HG02678 (cell line): ENCODE results near the gene ZNF804B.
"Not testable (repeated sequence)": the region's sequence is repeated elsewhere in the genome, so short reads cannot be mapped to it uniquely, and the experiment has no call there.

Experiments used
- ATAC-seq: cut with Tn5 transposase; IDR thresholded peaks from one replicate; pipeline ENCODE4 v1.9.1; 2021; ENCODE audit warnings: mild to moderate bottlenecking, moderate library complexity; ENCODE audit not compliant: unreplicated experiment

The ZNF804B gene

DNA sequence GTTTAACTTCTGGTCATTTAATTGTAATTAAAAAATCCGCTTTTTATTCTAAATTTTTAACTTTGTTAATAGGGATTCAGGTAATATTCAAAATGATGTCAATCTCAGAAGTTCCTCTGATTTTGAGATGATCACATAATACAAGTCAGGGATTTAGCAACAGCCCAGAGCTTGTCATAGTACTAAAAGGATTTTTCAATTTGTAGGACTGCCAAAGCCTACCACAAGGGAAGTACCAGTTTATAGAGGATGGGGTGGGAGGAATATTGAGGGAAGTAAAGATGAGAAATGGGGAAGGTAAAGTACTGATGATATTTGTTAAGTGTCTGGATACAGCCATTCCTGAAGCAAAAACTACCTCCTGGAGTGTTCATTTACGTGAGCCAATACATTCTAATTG, 314.3 kb downstream of the ZNF804B start:
- no peak for ATAC-seq

DNA sequence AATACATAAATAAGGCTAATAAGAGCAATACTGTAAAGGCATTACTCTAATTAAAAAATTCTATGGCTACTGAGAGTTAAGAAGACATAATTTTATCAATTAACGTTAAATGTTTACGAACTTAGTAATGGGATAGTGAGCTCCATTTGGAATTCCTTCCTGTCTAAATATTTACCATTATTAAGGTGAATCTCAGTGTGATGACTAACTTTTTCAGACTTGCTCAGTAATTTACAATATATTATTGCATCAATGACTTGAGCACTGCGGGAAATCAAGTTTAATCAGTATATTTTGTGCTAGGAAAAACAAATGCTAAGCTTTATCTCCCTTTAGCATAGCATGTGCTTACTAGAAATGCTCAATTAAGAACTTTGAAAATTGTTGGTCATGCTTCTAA, 318.5 kb downstream of the ZNF804B start:
- no peak for ATAC-seq

DNA sequence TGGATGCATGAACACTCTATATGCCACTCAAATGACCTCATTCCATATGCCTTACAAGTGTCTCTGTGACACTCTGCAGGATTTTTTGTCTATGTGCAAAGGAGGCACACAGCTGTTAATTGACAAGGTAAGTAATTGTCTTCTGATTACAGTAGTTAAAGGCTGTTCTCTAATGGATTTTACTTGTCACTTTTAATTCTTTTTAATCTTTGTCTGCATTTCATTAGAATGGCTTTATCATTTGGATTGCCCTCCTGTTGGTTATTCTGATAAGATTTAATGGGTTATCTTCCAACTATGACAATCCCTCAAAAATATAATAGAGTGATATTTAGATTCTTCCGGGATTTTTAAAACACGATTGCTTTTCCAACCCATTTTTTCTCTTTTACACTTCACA, 326.1 kb downstream of the ZNF804B start:
- no peak for ATAC-seq

DNA sequence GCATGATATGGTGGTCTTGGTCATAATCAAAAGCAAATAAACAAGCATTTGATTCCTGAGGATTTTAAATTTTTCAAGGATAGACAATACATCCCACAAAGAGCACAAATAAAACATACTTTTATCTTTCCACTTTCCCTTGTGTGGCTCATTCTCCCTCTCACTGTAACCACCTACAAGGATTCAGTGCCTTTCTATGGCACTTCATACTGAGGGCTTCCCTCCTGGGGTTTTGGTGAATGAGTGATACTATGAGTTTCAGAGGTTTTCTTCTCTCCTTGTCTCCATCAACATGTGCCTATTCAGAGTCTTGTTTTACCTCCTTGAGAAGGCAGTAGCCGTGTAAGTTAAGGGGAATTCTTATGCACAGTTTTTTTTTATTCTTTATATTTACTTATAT, 332.1 kb downstream of the ZNF804B start:
- ATAC-seq = no peak

DNA sequence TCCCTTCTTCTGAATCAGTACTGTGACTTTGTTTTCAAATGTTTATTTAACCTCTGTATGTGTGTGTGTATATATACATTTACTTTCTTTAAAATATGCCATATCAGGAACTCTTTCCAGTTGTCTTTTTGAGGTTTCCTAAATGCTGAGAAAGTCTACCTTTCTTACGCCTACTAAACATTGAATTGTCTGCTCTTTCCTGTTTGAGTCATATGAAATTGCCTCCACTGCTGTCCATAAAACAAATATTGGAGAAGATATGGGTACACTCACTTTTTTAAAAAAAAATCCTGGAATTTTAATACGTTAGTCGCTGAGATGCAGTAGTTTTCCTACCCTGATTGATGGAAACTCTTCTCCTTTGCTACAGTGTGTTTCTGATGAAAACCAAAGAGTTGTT, 334.8 kb downstream of the ZNF804B start:
- no peak for ATAC-seq

DNA sequence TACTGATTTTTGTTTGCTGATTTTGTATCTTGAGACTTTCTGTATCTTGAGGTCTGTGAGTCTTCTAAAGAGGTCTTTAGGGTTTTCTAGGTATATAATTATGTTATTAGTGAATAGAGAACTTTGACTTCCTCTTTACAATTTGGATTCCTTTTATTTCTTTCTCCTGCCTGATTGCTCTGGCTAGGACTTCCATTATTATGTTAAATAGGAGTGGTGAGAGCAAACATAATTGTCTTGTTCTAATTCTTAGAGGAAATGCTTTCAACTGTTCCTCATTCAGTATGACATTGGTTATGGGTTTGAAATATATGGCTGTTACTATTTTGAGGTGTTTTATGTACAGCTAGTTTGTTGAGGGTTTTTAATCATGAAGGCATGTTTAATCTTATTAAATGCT, 344.1 kb downstream of the ZNF804B start:
- no peak for ATAC-seq

DNA sequence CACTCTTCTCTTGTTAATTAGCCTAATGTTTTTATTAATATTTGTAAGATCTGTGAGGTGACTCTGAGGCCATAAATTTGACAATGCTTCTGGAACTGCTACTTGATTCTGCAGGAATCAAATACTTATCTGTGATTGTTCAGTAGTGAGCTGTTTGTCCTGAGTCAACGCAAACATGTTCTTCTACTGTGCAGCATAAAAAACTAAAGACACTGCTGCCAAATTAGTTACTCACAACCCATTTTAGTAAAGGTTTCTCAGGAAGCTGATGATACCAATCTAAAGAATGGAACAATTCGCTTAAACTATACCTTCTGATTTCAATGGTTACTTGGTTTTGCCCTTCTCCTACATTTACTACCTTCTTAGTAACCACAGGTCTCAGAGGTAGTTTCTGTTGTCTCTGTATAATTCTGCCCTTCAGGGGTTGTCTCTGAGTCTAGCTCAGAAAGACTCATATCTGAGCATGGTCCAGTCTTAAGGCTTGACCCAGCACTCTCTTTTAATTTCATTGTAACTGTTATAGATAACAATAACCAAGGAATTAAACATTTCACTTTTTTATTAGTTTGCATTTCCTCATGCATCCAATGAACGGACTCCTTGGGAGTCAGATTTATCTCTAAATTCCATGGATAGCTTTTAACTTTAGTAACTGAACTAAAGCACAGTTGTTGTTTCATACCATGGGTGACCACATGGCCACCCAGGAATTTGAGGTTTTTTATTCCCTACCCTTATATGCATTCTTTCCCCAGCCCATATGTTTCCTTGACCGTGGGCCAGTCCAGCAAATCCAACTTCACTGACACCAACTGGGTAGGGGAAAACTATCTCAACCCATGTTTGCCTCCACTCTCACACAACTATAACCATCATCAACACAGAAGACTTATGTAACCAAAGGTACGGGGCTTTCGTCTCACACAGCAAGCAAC, 345.5 kb downstream of the ZNF804B start:
- ATAC-seq = no peak

DNA sequence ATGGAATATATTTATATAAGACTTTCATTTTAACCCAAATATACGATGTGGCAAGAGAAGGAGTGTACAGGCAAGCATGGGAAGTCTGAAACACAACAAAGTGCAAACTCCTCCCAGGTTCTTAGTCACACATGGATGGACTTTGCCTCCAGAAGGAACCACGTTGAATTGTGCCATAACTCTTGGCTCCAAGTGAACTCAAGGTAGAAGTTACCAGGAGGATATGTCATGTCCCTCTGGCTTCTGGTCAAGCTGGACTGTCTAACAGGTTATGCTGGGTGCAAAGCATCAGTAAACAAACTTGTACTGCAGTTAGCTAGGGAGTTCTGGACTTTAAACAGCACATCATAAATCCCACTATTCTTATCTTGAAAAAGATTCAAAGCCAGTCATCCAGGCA, 364.4 kb downstream of the ZNF804B start:
- ATAC-seq = no peak

DNA sequence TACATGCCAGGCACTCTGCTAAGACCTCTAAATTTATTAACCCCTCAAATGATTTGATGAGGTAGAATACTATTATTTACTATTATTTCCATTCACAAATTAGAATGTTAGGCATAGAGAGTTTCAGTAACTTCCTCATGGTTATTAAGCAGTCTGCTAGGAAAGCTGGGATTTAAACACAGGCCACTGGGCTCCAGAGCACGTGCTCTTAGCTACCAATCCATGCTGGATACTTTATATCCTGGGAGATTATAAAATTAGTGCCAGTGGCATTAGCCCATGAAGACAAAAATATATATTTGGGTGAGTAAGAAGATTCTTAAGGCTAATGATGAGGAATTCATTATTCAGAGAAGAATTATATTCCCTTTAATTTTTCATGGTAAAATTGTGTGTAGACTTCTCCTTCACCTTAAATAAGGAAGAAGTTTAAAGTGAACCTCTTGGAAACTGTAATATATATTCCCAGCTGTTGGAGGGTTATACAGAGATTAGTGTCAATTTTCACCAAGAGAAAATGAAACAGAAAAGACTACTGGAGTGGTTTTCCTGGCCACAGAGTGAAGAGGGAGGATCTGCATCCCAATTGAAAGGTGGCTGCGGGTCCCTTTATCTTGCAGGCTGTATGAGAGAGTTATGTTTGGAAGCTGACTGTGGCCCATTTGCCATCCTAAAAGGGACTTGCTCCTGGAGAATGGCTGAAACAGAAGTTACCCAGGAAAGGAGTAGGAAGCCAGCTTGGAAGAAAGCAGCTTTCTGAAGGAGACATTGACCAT, 370.3 kb downstream of the ZNF804B start:
- no peak for ATAC-seq

DNA sequence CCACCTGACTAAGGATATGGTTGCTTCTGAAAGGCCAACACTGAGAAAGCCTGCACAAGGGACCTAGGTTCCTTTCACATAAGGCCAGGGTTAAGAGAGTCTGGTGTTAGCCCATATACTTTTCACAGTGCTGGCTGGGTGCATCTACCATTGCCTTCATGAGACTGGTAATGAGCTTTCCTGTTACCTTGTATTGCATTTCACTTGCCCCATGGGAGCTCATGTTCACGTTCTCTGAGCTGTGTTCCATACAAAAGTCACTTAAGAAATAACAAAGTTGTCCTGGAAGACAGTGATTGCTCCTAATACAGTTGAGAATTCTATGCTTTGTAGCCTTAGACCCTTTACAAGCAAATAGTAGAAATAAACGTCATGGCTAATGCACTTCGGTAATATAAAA, 373.9 kb downstream of the ZNF804B start:
- ATAC-seq = no peak

DNA sequence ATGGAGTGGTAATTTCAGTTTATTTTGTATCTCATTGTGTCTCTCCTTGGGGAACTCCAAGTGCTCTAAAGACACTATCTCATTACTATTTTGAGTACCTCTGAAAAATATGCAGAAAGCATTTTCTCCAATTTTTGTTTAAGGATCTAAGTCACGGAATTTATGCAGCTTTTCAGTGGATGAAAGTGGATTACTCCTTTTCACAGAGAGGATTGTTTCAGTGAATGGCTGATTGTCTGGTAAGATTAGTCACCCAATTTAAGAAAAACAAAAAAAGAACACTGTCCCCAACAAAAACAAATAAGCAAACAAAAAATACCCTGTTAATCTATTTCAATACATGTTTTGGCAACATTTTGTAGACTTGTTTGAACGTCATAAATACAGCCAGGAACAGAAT, 374.3 kb downstream of the ZNF804B start:
- ATAC-seq = no peak

DNA sequence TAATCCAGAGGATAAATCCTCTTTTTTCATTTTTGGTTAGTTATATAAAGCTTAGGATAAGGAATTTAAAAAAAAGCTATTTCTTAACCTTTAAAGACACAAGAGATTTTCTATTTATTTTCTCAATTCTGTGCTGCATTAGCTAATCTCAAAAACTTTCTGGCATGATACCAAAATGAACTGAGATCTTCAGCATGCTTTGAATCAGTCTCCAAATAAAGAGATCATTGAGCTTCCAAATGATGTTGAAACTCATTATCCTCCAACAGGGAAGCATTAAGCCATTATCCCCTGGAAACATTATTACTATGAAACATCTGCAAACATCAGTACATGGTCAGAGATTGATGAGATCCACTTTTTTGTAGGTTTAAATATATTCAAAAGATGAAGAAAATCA, 386.3 kb downstream of the ZNF804B start:
- no peak for ATAC-seq

DNA sequence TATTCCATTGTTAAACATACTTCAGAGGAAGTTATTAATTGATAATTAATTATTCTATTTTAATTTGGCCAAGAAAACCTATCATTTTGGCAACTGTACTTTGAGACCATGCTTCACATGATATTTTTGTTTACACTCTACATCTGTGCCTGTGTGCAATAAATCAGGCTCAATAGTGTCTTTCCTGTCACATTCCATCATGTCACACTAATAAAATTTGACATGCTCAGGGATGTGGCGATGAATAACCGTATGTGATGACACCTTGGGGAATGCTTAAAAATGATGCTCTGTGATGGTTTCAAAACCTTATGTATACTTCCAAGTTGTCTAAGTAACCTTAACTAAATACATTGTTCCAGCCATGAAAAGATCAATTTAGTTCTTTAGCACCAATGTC, 400.6 kb downstream of the ZNF804B start:
- ATAC-seq = no peak

DNA sequence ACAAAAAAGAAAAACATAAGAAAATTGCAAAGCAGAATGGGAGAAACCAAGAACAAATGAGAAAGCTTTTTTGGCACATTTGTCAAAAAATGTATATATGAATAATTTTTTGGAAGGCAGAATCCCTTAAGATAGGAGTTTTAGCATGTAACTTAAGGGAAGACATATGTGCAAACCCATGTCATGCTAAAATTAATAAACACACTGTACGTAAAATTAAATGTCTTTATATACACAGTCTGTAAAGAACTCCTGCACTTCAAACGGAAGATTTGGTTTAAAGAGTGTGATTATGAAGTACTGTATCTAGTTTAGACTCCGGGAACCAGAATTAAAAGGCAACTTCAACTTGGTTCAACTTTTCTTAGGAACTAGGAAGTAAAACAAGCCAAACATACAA, 405.9 kb downstream of the ZNF804B start:
- ATAC-seq = no peak

DNA sequence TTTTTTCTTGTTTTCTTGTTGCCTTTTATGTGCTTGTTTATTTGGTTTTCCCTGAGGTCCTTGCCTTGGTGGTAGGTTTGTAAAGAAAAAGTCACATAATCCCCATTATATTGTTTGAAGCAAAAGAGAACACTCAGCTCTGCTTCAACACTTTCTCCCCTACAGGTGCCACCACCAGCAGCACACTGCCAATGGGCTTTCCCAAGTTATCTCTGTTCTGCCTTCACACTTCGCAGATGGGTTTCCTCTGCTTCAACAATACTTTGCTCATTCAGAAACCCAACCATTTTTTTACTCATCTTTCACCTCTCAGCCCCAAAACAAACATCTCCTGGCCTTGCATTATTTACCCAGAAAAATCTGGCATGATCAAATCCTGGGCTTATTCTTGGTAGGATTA, 411.1 kb downstream of the ZNF804B start:
- ATAC-seq = no peak

DNA sequence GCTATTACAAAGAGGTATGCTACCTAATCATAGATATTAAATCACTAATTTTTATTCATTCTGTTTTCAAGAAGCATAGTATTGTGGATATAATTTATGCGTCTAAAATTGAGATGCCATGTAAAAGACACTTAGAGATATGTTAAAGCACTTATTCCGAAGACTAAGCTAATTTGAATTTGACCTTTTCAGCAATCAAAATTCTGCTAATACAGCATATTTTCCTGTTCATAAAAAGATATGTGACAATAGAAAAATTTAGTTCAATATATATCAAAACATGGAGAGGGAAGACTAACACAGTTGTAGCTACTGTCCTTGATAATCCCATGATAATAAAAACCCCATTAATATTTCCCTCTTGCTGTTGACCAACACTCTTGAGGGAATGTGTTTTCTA, 422.6 kb downstream of the ZNF804B start:
- ATAC-seq = no peak

DNA sequence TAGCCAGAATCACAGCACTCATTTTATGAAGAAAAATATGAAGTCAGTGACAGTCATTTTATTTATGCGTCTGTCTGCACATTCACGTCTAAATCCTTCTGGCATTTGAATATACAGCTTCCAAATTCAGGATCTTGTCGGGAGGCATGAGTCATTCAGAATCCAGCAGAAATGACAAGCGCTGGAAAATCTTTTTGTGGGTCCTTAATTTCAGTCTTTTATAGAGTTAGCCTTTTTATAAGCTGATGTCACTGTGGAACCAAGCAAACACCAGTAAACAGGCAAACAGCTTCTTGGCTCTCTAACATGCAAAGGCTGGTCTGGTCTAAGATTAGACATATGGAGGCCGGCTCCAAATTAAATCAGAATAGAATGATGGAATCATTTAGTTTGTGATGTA, 424.2 kb downstream of the ZNF804B start:
- no peak for ATAC-seq

DNA sequence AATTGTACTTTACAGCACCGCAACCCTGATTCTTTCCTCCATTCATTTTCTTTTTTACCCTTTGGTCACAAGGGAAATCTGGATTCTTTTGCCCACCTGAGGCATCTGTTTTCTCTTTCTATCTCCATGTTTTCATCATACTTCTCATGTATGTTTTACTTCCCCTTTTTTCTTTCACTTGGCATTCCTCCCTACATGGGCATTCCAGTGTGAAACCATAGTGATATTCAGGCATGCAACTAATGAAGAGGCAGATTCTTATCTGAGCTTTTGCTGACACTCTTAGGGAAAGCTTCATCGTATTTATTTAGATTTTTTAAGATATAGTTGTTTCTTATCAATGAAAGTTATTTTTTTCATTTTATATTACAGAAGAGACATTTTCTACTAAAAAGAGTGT, 441.3 kb downstream of the ZNF804B start:
- no peak for ATAC-seq

DNA sequence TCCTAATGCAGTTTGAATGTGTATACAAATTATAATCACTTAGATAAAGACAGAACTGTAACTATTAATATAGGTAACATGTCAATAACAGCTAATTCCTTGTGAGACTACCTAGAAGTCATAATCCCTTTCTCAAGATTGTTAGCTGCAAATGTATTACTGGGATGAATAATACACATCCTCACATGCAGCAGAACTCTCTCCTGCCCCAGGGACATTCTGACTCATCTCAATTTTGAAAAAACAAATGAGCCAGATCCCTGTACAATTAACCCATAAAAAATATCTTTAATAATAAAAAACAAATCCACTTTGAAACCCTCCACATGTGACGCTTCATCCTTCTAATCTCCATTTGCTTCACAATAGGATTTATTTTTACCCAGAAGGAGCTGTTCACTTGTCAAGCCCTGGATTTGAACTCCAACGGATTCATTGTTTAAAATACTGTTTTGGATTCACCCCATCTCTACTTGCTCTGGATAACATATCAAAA, 464.4 kb downstream of the ZNF804B start:
- no peak for ATAC-seq

DNA sequence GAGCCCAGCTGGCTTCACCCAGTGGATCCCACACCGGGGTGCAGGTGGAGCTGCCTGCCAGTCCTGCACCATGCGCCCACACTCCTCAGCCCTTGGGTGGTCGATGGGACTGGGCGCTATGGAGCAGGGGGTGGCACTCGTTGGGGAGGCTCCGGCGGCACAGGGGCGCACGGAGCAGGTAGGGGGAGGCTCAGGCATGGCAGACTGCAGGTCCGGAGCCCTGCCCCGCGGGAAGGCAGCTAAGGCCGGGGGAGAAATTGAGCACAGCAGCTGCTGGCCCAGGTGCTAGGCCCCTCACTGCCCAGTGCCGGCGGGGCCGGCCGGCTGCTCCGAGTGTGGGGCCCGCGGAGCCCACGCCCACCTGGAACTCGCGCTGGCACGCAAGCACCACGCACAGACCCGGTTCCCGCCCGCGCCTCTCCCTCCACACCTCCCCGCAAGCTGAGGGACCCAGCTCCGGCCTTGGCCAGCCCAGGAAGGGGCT, 469.2 kb downstream of the ZNF804B start:
- not testable (repeated sequence) for ATAC-seq

DNA sequence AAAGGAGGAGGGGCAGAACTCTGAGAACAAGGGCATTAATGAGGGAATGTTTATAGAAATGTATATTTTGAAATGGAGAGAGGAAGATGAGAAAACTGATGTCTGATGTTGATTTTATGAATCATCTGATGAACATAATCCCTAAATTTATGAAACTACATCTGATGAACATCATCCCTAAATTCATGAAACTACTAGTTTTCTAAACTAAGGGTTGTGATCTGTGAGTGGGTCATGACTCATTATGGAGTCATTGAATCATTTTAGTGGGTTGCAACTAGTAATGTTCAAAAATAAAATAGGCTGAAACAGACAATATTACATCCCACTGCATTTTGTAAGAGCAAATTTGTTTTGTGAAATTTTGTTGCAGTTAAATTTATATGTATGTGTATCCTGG, 478.7 kb downstream of the ZNF804B start:
- no peak for ATAC-seq

DNA sequence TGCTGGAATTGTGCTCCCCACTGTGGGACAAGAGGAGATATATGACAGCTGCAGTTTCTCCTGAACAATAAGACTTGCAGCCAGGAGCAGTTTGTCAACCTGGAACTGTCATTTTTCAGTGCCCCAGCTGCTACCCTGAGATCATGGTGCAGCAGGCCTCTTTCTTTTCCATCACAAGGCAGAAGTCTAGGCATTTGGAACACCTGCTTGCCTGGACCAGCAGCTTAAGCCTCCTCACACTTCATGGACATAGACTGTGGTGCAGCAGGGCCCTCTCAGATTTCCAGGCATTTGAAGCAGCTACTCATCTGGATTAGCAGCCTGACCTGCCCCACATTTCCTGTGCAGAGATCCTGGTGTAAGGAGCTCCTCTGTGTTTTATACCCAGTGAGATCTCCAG, 486.7 kb downstream of the ZNF804B start:
- ATAC-seq = no peak
